ENCODE data around the gene MYZAP.

The MYZAP gene

DNA sequence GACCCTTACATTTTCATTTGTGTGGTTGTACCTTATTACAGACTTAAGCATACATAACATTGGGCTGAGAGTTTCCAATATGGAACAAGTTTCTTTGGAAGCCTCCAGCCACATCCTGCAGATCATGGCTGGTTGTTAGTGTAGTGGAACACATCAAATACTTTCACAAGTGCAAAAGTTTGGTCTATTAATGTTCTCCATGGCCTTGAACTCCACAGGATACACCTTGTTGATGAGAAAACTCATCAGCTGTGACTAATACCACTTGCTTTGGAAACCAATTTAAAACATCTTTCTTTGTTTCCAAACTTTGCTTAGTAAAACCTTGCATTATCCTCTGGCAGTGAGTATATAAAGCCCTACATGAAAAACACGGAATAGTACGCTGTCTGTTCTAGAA, 46.1 kb downstream of the MYZAP start:
- DNase-seq (ENCODE audit: low read depth in 2 of 2): no peak
- no peak overlapping the region for H3K4me3 ChIP-seq (replicated peaks in 1 of 2; ENCODE audit: low read depth in 2 of 2, low read length in 2 of 2)
- no peak for TF ChIP-seq CTCF (IDR thresholded peaks at IDR 0.05; ENCODE audit: low read depth, low read length)

GRCh38 chr15:57639306-57639705, 47.6 kb downstream of the MYZAP start:
- no peak for TF ChIP-seq CTCF (IDR thresholded peaks at IDR 0.05; ENCODE audit: low read depth, low read length)
- no peak overlapping the region for H3K4me3 ChIP-seq (replicated peaks in 1 of 2; ENCODE audit: low read depth in 2 of 2, low read length in 2 of 2)
- DNase-seq (ENCODE audit: low read depth in 2 of 2): no peak

- DNase-seq (ENCODE audit: low read depth in 2 of 2): peak; percentile 46 to 59
- peak; percentile 54 for TF ChIP-seq CTCF (IDR thresholded peaks at IDR 0.05; ENCODE audit: low read depth, low read length)
Measured at GRCh38 chr15:57640930-57641682, 49.4 kb downstream of the MYZAP start.

DNA sequence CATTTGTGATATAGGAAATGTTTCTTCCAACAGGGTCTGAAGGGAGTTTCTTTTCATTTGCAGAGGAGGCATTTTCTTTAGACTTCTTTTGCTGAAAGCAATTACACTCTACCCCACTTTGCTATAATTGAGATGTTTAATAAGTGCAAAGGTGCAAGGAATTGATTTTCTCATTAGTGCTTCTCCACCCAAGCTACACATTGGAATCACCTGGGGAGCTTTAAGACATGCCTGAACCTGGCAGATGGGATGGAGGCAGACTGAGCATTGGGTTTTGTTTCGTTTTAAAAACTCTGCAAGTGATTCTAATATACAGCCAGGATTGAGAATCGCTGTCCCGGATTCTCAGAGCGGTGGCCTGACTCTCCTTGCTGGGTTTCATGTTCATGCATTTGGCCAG, 52.1 kb downstream of the MYZAP start:
- no peak for DNase-seq (ENCODE audit: low read depth in 2 of 2)
- no peak overlapping the region for H3K4me3 ChIP-seq (replicated peaks in 1 of 2; ENCODE audit: low read depth in 2 of 2, low read length in 2 of 2)
- TF ChIP-seq CTCF (IDR thresholded peaks at IDR 0.05; ENCODE audit: low read depth, low read length): no peak

More at GRCh38 chr15:57640930-57641682, 49.4 kb downstream of the MYZAP start:
- no peak overlapping the region for H3K4me3 ChIP-seq (replicated peaks in 1 of 2; ENCODE audit: low read depth in 2 of 2, low read length in 2 of 2)

- TF ChIP-seq CTCF (IDR thresholded peaks at IDR 0.05; ENCODE audit: low read depth, low read length): no peak
- DNase-seq (ENCODE audit: low read depth in 2 of 2): no peak
- no peak overlapping the region for H3K4me3 ChIP-seq (replicated peaks in 1 of 2; ENCODE audit: low read depth in 2 of 2, low read length in 2 of 2)
Measured at GRCh38 chr15:57646087-57646486, 54.4 kb downstream of the MYZAP start.

DNA sequence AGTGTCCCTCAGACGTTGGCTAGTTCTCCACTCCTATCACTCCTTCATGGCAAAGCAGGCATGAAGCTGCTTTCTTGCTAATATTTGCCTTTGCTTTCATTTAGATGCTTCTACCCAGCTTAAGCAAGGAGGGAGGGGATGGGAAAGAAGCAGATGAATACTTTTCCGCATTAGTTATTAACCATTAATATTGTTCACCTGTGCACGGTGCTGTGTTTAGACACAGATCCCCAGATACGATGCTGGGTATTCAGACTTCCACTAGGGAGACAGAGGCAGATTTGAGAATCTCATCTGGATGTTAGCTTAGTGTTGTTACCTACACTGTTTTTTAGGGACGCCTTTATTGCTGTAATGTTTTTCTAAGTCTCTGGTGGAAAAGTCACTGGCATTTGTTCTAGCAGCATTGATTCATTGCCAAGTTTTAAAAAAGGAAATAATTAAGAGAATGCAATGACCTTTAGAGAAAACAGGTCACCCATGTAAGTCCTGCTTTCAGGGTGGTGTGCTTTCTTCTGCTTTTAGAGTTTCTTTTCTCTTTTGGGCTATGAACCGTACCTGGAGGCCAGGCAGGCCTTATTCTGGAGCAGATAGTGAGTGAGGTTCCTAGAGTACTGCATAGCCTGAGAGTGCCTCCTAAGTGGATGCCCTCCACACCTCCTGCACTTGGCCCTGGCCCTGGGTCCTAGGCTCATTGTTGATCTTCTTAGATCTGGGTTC, 55.5 kb downstream of the MYZAP start:
- no peak for TF ChIP-seq CTCF (IDR thresholded peaks at IDR 0.05; ENCODE audit: low read depth, low read length)
- no peak for DNase-seq (ENCODE audit: low read depth in 2 of 2)
- no peak overlapping the region for H3K4me3 ChIP-seq (replicated peaks in 1 of 2; ENCODE audit: low read depth in 2 of 2, low read length in 2 of 2)

Data from cardiac fibroblast (primary cell).